Colon (tissue), 2 donors: ENCODE data around the gene TAF5L.
"Not testable (repeated sequence)": the region's sequence is repeated elsewhere in the genome, so short reads cannot be mapped to it uniquely, and the experiment has no call there.

ENCODE experiments used
- FAIRE-seq: peaks from 2 replicates; lab custom pipeline; 2012; peaks lifted over from hg19 to GRCh38; lab: Jason Lieb, UNC
- donor health status: control.
- donor health status: control.

The TAF5L gene

GRCh38 chr1:229567109-229567868, 58.6 kb downstream of the TAF5L start:
- no peak for FAIRE-seq

- no peak for FAIRE-seq
Measured at GRCh38 chr1:229563701-229564100, 62.2 kb downstream of the TAF5L start.

GRCh38 chr1:229563241-229563640, 62.7 kb downstream of the TAF5L start:
- FAIRE-seq = no peak

GRCh38 chr1:229562686-229563085, 63.2 kb downstream of the TAF5L start:
- no peak for FAIRE-seq

GRCh38 chr1:229561141-229561540, 64.8 kb downstream of the TAF5L start:
- FAIRE-seq = no peak

- FAIRE-seq = not testable (repeated sequence)
Measured at GRCh38 chr1:229560124-229560523, 65.8 kb downstream of the TAF5L start.

- FAIRE-seq = not testable (repeated sequence)
Measured at GRCh38 chr1:229559336-229559801, 66.6 kb downstream of the TAF5L start.

GRCh38 chr1:229558460-229559335, 67.2 kb downstream of the TAF5L start, which contains the start of gene ABCB10:
Gene ABCB10, minus strand, starts transcription at chr1:229558707. Its CDS starts 55 bp downstream, at chr1:229558652.
- FAIRE-seq = no peak

- FAIRE-seq = no peak
Measured at GRCh38 chr1:229557913-229558414, 68.0 kb downstream of the TAF5L start.

GRCh38 chr1:229557200-229557850, 68.6 kb downstream of the TAF5L start:
- FAIRE-seq = no peak

GRCh38 chr1:229554886-229555621, 70.9 kb downstream of the TAF5L start:
- FAIRE-seq = no peak

GRCh38 chr1:229553621-229554130, 72.2 kb downstream of the TAF5L start:
- no peak for FAIRE-seq

GRCh38 chr1:229552732-229553131, 73.2 kb downstream of the TAF5L start:
- FAIRE-seq = no peak

- no peak for FAIRE-seq
Measured at GRCh38 chr1:229550812-229551567, 74.9 kb downstream of the TAF5L start.

GRCh38 chr1:229547542-229547941, 78.4 kb downstream of the TAF5L start:
- no peak for FAIRE-seq

GRCh38 chr1:229544587-229544986, 81.3 kb downstream of the TAF5L start:
- no peak for FAIRE-seq
